Measurements from ENCODE around the gene TIMELESS. TPM values are rescaled to one million over a fixed set of nuclear protein-coding genes. Genes with fewer than 3 reads are reported as not detected.
"Not testable (repeated sequence)": the region's sequence is repeated elsewhere in the genome, so short reads cannot be mapped to it uniquely, and the experiment has no call there.

The TIMELESS gene
- total RNA-seq, 4 donors from 2014 or later: 3.2 to 6.8 (median 4.3) TPM

DNA sequence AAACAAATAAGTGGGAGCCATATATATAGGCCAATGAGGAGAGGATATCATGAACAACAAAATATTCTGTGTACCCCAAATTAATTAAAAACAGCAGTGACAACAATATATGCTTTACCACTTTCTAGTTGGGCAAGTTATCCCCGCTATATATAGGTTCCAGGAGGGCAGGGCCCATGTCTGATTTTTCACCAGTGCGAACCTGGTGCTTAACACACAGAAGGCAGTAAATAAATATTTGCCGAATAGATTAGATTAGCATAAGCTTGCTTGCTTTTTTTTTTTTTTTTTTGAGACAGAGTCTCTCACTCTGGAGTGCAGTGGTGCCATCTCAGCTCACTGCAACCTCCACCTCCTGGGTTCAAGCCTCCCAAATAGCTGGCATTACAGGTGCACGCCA, 8.6 kb upstream of the TIMELESS start:
- TF ChIP-seq, protein P1, sequence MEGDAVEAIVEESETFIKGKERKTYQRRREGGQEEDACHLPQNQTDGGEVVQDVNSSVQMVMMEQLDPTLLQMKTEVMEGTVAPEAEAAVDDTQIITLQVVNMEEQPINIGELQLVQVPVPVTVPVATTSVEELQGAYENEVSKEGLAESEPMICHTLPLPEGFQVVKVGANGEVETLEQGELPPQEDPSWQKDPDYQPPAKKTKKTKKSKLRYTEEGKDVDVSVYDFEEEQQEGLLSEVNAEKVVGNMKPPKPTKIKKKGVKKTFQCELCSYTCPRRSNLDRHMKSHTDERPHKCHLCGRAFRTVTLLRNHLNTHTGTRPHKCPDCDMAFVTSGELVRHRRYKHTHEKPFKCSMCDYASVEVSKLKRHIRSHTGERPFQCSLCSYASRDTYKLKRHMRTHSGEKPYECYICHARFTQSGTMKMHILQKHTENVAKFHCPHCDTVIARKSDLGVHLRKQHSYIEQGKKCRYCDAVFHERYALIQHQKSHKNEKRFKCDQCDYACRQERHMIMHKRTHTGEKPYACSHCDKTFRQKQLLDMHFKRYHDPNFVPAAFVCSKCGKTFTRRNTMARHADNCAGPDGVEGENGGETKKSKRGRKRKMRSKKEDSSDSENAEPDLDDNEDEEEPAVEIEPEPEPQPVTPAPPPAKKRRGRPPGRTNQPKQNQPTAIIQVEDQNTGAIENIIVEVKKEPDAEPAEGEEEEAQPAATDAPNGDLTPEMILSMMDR (IDR thresholded peaks at IDR 0.05): no peak
- ATAC-seq (ENCODE audit: low FRiP score): no peak
- no peak for DNase-seq (ENCODE audit: low spot score)

DNA sequence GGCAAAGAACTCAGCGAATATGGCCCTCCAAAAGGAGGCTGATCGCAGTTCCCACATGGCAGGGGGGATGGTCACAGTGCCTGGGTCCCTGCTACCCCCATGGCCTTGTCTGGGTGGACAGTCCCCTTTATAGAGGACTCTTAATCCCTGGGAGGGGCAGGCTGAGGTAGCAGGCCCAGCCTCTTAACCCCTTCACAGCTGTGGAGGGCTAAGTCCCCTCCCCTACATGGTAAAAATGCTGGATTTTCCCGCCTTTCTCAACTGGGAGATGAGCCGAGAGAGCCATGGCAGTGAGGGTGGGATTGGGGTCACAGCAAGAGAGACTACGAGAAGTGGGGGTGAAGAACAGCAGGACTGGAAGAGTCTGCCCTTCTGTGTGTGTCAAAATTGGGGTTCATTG, 5.3 kb upstream of the TIMELESS start, which contains the start of gene MIP:
Gene MIP (minus strand): TSS at position 101 of the 400 bp plus-strand sequence. CDS start 44 bp downstream, at position 57.
- TF ChIP-seq, protein P1 (IDR thresholded peaks at IDR 0.05): no peak
- ATAC-seq (ENCODE audit: low FRiP score): no peak
- no peak for DNase-seq (ENCODE audit: low spot score)

DNA sequence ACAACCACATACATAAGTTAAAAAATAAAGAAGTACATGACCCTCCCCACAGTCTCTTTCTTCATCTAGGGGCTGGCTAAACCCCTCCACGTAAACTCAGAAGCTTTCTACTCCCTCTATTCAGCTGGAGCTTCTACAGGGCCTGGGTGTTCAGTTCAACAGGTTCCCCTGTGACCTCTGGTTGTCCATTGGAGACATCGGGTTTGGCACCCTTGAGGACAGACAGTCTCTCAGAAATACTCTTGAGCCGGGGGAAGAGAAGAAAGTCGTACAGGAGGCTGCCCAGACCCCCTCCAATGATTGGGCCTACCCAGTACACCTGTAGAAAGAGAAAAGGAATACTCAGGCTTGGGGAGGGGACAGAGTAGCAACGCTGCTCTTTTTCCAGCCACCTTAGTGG, 1.9 kb upstream of the TIMELESS start:
- no peak for ATAC-seq (ENCODE audit: low FRiP score)
- TF ChIP-seq, protein P1 (IDR thresholded peaks at IDR 0.05): no peak
- no peak for DNase-seq (ENCODE audit: low spot score)

DNA sequence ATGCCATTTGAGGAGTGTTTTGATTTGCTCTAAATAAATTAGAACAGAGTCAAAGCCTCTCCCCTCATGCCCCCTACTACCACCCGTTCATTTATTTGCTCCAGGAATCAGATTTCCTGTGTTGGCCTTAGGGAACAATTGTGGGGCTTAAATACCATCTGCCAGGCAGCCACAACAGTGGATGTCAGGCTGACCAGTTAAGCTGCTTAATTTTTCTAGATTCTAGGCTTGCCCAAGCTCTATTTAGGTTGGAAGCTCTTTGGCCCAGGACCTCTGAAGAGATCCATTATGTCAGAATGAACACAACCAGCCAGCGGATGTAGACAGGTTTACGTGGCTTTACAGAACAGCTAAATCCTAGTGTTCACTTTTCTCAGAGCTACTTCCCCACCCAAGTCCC, 1.0 kb upstream of the TIMELESS start:
- no peak for ATAC-seq (ENCODE audit: low FRiP score)
- no peak for DNase-seq (ENCODE audit: low spot score)
- TF ChIP-seq, protein P1 (IDR thresholded peaks at IDR 0.05): no peak

DNA sequence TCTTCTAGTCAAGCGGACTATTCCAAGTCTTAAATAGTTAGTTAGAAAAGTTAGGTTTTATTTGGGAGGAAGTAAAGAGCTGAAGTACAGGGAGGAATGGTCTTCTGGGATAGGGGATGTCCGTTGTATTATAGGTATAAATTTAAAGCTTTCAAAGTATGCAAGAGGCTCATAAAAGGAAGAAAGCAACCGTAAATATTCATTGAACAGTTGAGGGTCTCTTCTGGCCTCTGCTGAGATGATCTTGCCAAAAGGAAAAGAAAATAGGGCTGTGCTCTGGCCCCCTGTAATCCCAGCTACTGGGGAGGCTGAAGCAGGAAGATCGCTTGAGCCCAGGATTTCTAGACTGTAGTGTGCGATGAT, 377 bp upstream of the TIMELESS start:
- DNase-seq (ENCODE audit: low spot score) (no peak), ATAC-seq (ENCODE audit: low FRiP score) (no peak)
- TF ChIP-seq, protein P1 (IDR thresholded peaks at IDR 0.05): no peak

DNA sequence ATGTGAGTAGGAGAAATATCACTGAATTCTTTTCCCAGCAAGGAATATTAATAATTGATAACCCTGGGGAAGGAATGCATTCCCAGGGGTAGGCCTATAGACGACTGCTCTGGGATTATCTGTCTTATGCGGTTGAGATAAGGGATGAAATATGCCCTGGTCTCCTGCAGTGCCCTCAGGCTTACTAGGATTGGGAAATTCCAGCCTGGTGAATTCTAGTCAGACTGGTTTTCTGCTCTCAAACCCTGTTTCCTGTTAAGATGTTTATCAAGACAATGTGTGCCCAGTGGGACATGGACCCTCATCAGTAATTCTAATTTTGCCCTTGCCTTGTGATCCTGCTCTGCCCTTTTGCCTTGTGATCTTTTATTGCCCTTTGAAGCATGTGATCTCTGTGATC, 6.0 kb downstream of the TIMELESS start:
- not testable (repeated sequence) for ATAC-seq (ENCODE audit: low FRiP score); DNase-seq (ENCODE audit: low spot score)

DNA sequence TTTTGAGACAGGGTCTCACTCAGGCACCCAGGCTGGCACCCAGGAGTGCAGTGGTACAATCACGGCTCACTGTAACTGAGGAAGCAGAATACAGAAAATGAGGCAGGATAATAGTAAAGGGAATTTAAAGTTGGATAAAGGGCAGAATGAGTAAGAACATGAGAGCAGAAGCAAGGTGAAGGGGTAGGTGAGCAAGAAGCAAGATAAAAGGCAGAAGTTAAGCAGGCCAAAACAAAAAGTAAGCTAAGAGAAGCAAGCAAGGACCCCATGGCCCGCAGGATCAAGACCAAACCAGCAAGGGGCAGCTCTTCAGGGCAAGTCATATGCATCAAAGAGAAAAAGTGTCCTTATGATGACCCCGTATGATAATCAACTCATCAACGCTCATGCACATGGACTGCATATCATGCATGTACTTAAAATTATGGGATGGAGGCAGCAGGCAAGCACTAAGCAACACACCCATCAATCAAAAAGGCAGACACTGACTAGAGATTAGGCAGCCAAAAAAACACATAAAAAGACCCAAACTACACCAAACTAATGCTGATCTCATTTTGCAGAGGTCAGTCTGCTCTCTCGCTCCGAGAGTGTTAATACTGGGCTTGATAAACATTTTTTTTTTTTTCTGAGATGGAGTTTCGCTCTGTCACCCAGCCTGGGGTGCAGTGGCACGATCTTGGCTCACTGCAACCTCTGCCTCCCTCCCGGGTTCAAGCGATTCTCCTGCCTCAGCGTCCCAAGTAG, 11.6 kb downstream of the TIMELESS start:
- TF ChIP-seq, protein P1 (IDR thresholded peaks at IDR 0.05): no peak
- ATAC-seq (ENCODE audit: low FRiP score): no peak
- DNase-seq (ENCODE audit: low spot score): no peak

All from omental fat pad (tissue), 4 donors.